Colonic mucosa (tissue), 4 donors: ENCODE results near the gene MLLT10. TPM values are rescaled to one million over a fixed set of nuclear protein-coding genes. Genes with fewer than 3 reads are reported as not detected.

ENCODE experiments used
- DNase-seq: peaks from one replicate; pipeline ENCODE4 v3.0.0-alpha.2; 2020
- H3K27ac ChIP-seq: fragments of 200-600 bp; one replicate; pipeline ENCODE4 v1.8.0; 2021
- H3K27me3 ChIP-seq: fragments of 200-600 bp; one replicate; pipeline ENCODE4 v1.8.0; 2021
- H3K36me3 ChIP-seq: fragments of 200-600 bp; one replicate; pipeline ENCODE4 v1.8.0; 2021
- H3K4me1 ChIP-seq: fragments of 200-600 bp; one replicate; pipeline ENCODE4 v1.8.0; 2021; ENCODE audit warnings: mild to moderate bottlenecking
- H3K4me3 ChIP-seq: fragments of 200-600 bp; one replicate; pipeline ENCODE4 v1.8.0; 2021
- H3K9ac ChIP-seq, 2 donors: one replicate each; pipeline ENCODE4 v1.7.0; 2013; ENCODE audit warnings: control low read depth in 2 of 2, low read depth in 2 of 2, low read length in 2 of 2
- H3K9me3 ChIP-seq: fragments of 200-600 bp; one replicate; pipeline ENCODE4 v1.8.0; 2021
- intact Hi-C: fragments of 100-400 bp; cut with DNase I; formaldehyde crosslinking; loops from one replicate; pipeline ENCODE4 v1.14.1; 2022
- total RNA-seq, 2 donors: library from RNA; stranded (reverse); fragmentation: NEBNext Ultra II Directional in 1 of 2; extraction: Animal tissue kit (Norgen Biotek cat#: 25700) in 1 of 2; gene quantifications; one replicate each; pipeline ENCODE4 v1.2.1, GENCODE V29; 2021
- TF ChIP-seq, protein P1 (sequence below): fragments of 200-600 bp; IDR thresholded peaks from one replicate; pipeline ENCODE4 v1.8.0; 2022; ENCODE audit warnings: antibody characterized with exemption, mild to moderate bottlenecking
- donor health status: healthy.
- donor health status: DM: no; HTN: no; CAD: no.
- donor health status: DM: no; HTN: no; CAD: no.

Gene MLLT10
- total RNA-seq, 2 donors from 2014 or later = 17.8 to 25.1 TPM

- TF ChIP-seq, protein P1, sequence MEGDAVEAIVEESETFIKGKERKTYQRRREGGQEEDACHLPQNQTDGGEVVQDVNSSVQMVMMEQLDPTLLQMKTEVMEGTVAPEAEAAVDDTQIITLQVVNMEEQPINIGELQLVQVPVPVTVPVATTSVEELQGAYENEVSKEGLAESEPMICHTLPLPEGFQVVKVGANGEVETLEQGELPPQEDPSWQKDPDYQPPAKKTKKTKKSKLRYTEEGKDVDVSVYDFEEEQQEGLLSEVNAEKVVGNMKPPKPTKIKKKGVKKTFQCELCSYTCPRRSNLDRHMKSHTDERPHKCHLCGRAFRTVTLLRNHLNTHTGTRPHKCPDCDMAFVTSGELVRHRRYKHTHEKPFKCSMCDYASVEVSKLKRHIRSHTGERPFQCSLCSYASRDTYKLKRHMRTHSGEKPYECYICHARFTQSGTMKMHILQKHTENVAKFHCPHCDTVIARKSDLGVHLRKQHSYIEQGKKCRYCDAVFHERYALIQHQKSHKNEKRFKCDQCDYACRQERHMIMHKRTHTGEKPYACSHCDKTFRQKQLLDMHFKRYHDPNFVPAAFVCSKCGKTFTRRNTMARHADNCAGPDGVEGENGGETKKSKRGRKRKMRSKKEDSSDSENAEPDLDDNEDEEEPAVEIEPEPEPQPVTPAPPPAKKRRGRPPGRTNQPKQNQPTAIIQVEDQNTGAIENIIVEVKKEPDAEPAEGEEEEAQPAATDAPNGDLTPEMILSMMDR = no peak
- DNase-seq = no peak
- H3K9ac ChIP-seq = no peak overlapping the region
- no peak overlapping the region for H3K4me3 ChIP-seq
- H3K9me3 ChIP-seq = no peaks in the 10 kb centered on the region
- peaks cover 8% of the 10 kb centered on the region for H3K36me3 ChIP-seq
- no peaks in the 10 kb centered on the region for H3K27me3 ChIP-seq
- no peak overlapping the region for H3K27ac ChIP-seq
- intact Hi-C loops = no loop called here
- no peaks in the 10 kb centered on the region for H3K4me1 ChIP-seq
Observed at GRCh38 chr10:21740989-21741388, 207.0 kb downstream of the MLLT10 start.

GRCh38 chr10:21742740-21743412, 208.8 kb downstream of the MLLT10 start:
- intact Hi-C loops = no loop called here
- no peaks in the 10 kb centered on the region for H3K27me3 ChIP-seq
- H3K36me3 ChIP-seq = peaks cover 8% of the 10 kb centered on the region
- no peak for DNase-seq
- no peak overlapping the region for H3K9ac ChIP-seq
- H3K4me1 ChIP-seq = no peaks in the 10 kb centered on the region
- no peak overlapping the region for H3K4me3 ChIP-seq
- H3K27ac ChIP-seq = no peak overlapping the region
- H3K9me3 ChIP-seq = no peaks in the 10 kb centered on the region
- TF ChIP-seq, protein P1 = no peak

GRCh38 chr10:21744223-21744622, 210.2 kb downstream of the MLLT10 start:
- DNase-seq = no peak

GRCh38 chr10:21746118-21746517, 212.1 kb downstream of the MLLT10 start:
- TF ChIP-seq, protein P1 = no peak
- no peaks in the 10 kb centered on the region for H3K9me3 ChIP-seq

More at GRCh38 chr10:21744223-21744622, 210.2 kb downstream of the MLLT10 start:
- Histone ChIP-seq H3K27ac (no peak overlapping the region), H3K9ac (no peak overlapping the region), H3K4me1 (no peaks in the 10 kb centered on the region), H3K4me3 (no peak overlapping the region), H3K9me3 (no peaks in the 10 kb centered on the region), H3K27me3 (no peaks in the 10 kb centered on the region), H3K36me3 (peaks cover 8% of the 10 kb centered on the region)
- TF ChIP-seq, protein P1 = no peak
- intact Hi-C loops = no loop called here

GRCh38 chr10:21747809-21748208, 213.8 kb downstream of the MLLT10 start:
- intact Hi-C loops = no loop called here
- H3K27me3 ChIP-seq = no peaks in the 10 kb centered on the region
- H3K4me3 ChIP-seq = no peak overlapping the region
- peaks cover 2% of the 10 kb centered on the region for H3K36me3 ChIP-seq
- DNase-seq = no peak
- TF ChIP-seq, protein P1 = no peak
- H3K9ac ChIP-seq = no peak overlapping the region
- no peak overlapping the region for H3K27ac ChIP-seq
- no peaks in the 10 kb centered on the region for H3K4me1 ChIP-seq
- H3K9me3 ChIP-seq = no peaks in the 10 kb centered on the region

More at GRCh38 chr10:21746118-21746517, 212.1 kb downstream of the MLLT10 start:
- H3K27ac ChIP-seq = no peak overlapping the region
- H3K9ac ChIP-seq = no peak overlapping the region
- no peak for DNase-seq
- peaks cover 8% of the 10 kb centered on the region for H3K36me3 ChIP-seq
- H3K27me3 ChIP-seq = no peaks in the 10 kb centered on the region
- no peaks in the 10 kb centered on the region for H3K4me1 ChIP-seq
- no peak overlapping the region for H3K4me3 ChIP-seq
- intact Hi-C loops = no loop called here
